H1 (cell line): ENCODE data around the gene HAPLN3. TPM values are rescaled to one million over a fixed set of nuclear protein-coding genes. Genes with fewer than 3 reads are reported as not detected.

Experiments
- CTCF ChIA-PET: fragments of 300-600 bp; sonication (Branson Sonifier 250); formaldehyde crosslinking; loops from one replicate; lab custom pipeline; 2021; ENCODE audit not compliant: partially characterized antibody; lab: Charles Lee
- POLR2A ChIA-PET: fragments of 300-600 bp; sonication (Branson Sonifier 250); formaldehyde crosslinking; loops from one replicate; lab custom pipeline; 2021; ENCODE audit warnings: inconsistent platforms; ENCODE audit not compliant: partially characterized antibody; lab: Charles Lee
- DNase-seq, 2 experiments: peaks; one replicate each; pipeline versions ENCODE4 v3.0.0 to v3.0.0-alpha.2; 2010 to 2022; ENCODE audit warnings: low spot score in 2 of 2, low read depth in 1 of 2, mixed read lengths in 1 of 2
- FAIRE-seq: peaks from 2 replicates; lab custom pipeline; 2011; peaks lifted over from hg19 to GRCh38; lab: Jason Lieb, UNC
- H2AFZ ChIP-seq: 2 replicates; pipeline ENCODE4 v1.8.1; 2012; ENCODE audit warnings: low read length, inconsistent platforms
- H2AK5ac ChIP-seq: 2 replicates; pipeline ENCODE4 v1.6.1; 2013; ENCODE audit warnings: low read depth, low read length
- H2BK120ac ChIP-seq: replicated peaks from 2 replicates; pipeline ENCODE3; 2013; ENCODE audit warnings: low read depth, low read length, inconsistent platforms
- H2BK12ac ChIP-seq: 2 replicates; pipeline ENCODE4 v1.6.1; 2013; ENCODE audit warnings: low read depth, low read length
- H2BK15ac ChIP-seq: 2 replicates; pipeline ENCODE4 v1.6.1; 2013; ENCODE audit warnings: low read length
- H2BK20ac ChIP-seq: 2 replicates; pipeline ENCODE4 v1.6.1; 2013; ENCODE audit warnings: low read length
- H2BK5ac ChIP-seq: 2 replicates; pipeline ENCODE4 v1.6.1; 2013; ENCODE audit warnings: low read depth, low read length
- H3K14ac ChIP-seq: 2 replicates; pipeline ENCODE4 v1.6.1; 2013; ENCODE audit warnings: inconsistent platforms; ENCODE audit not compliant: insufficient read length
- H3K18ac ChIP-seq: 2 replicates; pipeline ENCODE4 v1.6.1; 2013; ENCODE audit warnings: low read length; ENCODE audit errors: extremely low read depth
- H3K23ac ChIP-seq: 2 replicates; pipeline ENCODE4 v1.6.1; 2013; ENCODE audit warnings: inconsistent platforms; ENCODE audit not compliant: insufficient read length
- H3K23me2 ChIP-seq: 2 replicates; pipeline ENCODE4 v1.6.1; 2013; ENCODE audit warnings: low read depth, low read length
- H3K27ac ChIP-seq: 2 replicates; pipeline ENCODE4 v1.6.1; 2011; ENCODE audit warnings: low read depth, low read length, inconsistent platforms
- H3K27me3 ChIP-seq, 4 experiments: replicated peaks in 1 of 4; 1 replicate in 1 of 4; 2 replicates in 3 of 4; pipeline versions ENCODE4 v1.6.1 to v1.8.1; 2011 to 2013; ENCODE audit warnings: low read length in 3 of 4, mild to moderate bottlenecking in 3 of 4, inconsistent platforms in 2 of 4, mixed read lengths in 2 of 4, moderate library complexity in 1 of 4; ENCODE audit not compliant: control insufficient read depth in 3 of 4, insufficient read depth in 3 of 4; ENCODE audit errors: extremely low read depth in 1 of 4
- H3K36me3 ChIP-seq, 4 experiments: 2 replicates each; pipeline versions ENCODE4 v1.6.1 to v1.8.1; 2011 to 2013; ENCODE audit warnings: mild to moderate bottlenecking in 4 of 4, low read length in 3 of 4, moderate library complexity in 2 of 4, control low read depth in 1 of 4, inconsistent platforms in 1 of 4; ENCODE audit not compliant: insufficient read depth in 4 of 4, control insufficient read depth in 2 of 4
- H3K4ac ChIP-seq: replicated peaks from 2 replicates; pipeline ENCODE3; 2013; ENCODE audit warnings: low read length, low read depth, mixed read lengths, inconsistent platforms; ENCODE audit not compliant: insufficient read length
- H3K4me1 ChIP-seq, 4 experiments: replicated peaks in 1 of 4; 1 replicate in 1 of 4; 2 replicates in 3 of 4; pipeline versions ENCODE4 v1.6.1 to v1.8.1; 2011 to 2013; ENCODE audit warnings: low read length in 3 of 4, inconsistent platforms in 2 of 4, mixed read lengths in 1 of 4; ENCODE audit not compliant: insufficient read depth in 4 of 4, control insufficient read depth in 3 of 4
- H3K4me2 ChIP-seq, 2 experiments: 2 replicates each; pipeline versions ENCODE4 v1.6.1 to v1.8.1; 2011 to 2013; ENCODE audit warnings: low read depth in 2 of 2, low read length in 2 of 2, control low read depth in 1 of 2, inconsistent platforms in 1 of 2, mild to moderate bottlenecking in 1 of 2; ENCODE audit not compliant: insufficient read depth in 1 of 2
- H3K4me3 ChIP-seq, 4 experiments: fragments of 200-600, 300-600 bp in 1 of 4; sonication (generic), shearing (Covaris generic), sonication (Bioruptor Twin) in 1 of 4; 2 replicates each; pipeline versions ENCODE4 v1.5.1 to v1.8.1; 2011 to 2016; ENCODE audit warnings: low read length in 4 of 4, low read depth in 3 of 4, control low read depth in 2 of 4, inconsistent platforms in 2 of 4, mild to moderate bottlenecking in 2 of 4, mixed read lengths in 1 of 4, moderate library complexity in 1 of 4; ENCODE audit not compliant: insufficient read depth in 2 of 4; ENCODE audit errors: extremely low read depth in 1 of 4
- H3K56ac ChIP-seq: replicated peaks from 2 replicates; pipeline ENCODE3; 2013; ENCODE audit warnings: low read depth, mild to moderate bottlenecking, mixed read lengths, low read length, inconsistent platforms; ENCODE audit not compliant: insufficient read length
- H3K79me1 ChIP-seq: 2 replicates; pipeline ENCODE4 v1.6.1; 2013; ENCODE audit warnings: low read depth, low read length, control low read depth
- H3K79me2 ChIP-seq, 2 experiments: 2 replicates each; pipeline versions ENCODE4 v1.6.1 to v1.8.1; 2012 to 2013; ENCODE audit warnings: low read length in 2 of 2, mild to moderate bottlenecking in 2 of 2, inconsistent platforms in 1 of 2; ENCODE audit not compliant: insufficient read depth in 2 of 2, control insufficient read depth in 1 of 2
- H3K9ac ChIP-seq, 4 experiments: replicated peaks in 1 of 4; 1 replicate in 1 of 4; 2 replicates in 3 of 4; pipeline versions ENCODE4 v1.6.1 to v1.8.1; 2011 to 2013; ENCODE audit warnings: low read depth in 3 of 4, low read length in 3 of 4, control low read depth in 2 of 4, mild to moderate bottlenecking in 2 of 4, moderate library complexity in 2 of 4, inconsistent platforms in 1 of 4; ENCODE audit errors: extremely low read depth in 1 of 4
- H3K9me3 ChIP-seq, 2 experiments: 2 replicates each; pipeline versions ENCODE4 v1.6.1 to v1.8.1; 2012 to 2013; ENCODE audit warnings: mild to moderate bottlenecking in 2 of 2, moderate library complexity in 2 of 2, control low read depth in 1 of 2, inconsistent platforms in 1 of 2, low read depth in 1 of 2, low read length in 1 of 2, mixed read lengths in 1 of 2; ENCODE audit not compliant: insufficient read depth in 2 of 2
- H4K20me1 ChIP-seq, 2 experiments: replicated peaks in 1 of 2; 2 replicates each; pipeline versions ENCODE3 to v1.8.1; 2011 to 2013; ENCODE audit warnings: inconsistent platforms in 2 of 2, low read length in 2 of 2, mild to moderate bottlenecking in 1 of 2; ENCODE audit not compliant: insufficient read depth in 2 of 2, control insufficient read depth in 1 of 2
- H4K5ac ChIP-seq: 2 replicates; pipeline ENCODE4 v1.6.1; 2013; ENCODE audit warnings: low read length, low read depth, mixed read lengths, inconsistent platforms; ENCODE audit not compliant: insufficient read length
- H4K8ac ChIP-seq: 2 replicates; pipeline ENCODE4 v1.8.0; 2013; ENCODE audit warnings: mild to moderate bottlenecking, moderate library complexity, low read length, inconsistent platforms; ENCODE audit not compliant: insufficient read depth; ENCODE audit errors: extremely low read depth
- H4K91ac ChIP-seq: replicated peaks from 2 replicates; pipeline ENCODE3; 2013; ENCODE audit warnings: low read length, mixed read lengths, inconsistent platforms; ENCODE audit not compliant: insufficient read length
- BACH1 ChIP-seq: IDR thresholded peaks from 2 replicates; pipeline ENCODE4 v1.6.1; 2012; ENCODE audit warnings: low read length, improper control_type of control experiment
- CEBPB ChIP-seq: IDR thresholded peaks from 2 replicates; pipeline ENCODE4 v1.6.1; 2012; ENCODE audit warnings: low read depth, low read length
- CHD1 ChIP-seq: IDR thresholded peaks from 2 replicates; pipeline ENCODE4 v1.6.1; 2012; ENCODE audit warnings: low read depth, low read length, improper control_type of control experiment
- HDAC2 ChIP-seq, 2 experiments: fragments of 300-600 bp in 1 of 2; sonication (generic) in 1 of 2; IDR thresholded peaks; 2 replicates each; pipeline ENCODE4 v1.6.1; 2011 to 2012; ENCODE audit warnings: low read depth in 2 of 2, low read length in 2 of 2, mild to moderate bottlenecking in 2 of 2, moderate library complexity in 2 of 2, borderline replicate concordance in 1 of 2, inconsistent platforms in 1 of 2
- KDM4A ChIP-seq: IDR thresholded peaks from one replicate; pipeline ENCODE4 v1.7.1; 2012; ENCODE audit warnings: low read depth, mild to moderate bottlenecking, moderate library complexity, low read length, inconsistent platforms; ENCODE audit not compliant: severe bottlenecking
- SIN3A ChIP-seq, 2 experiments: IDR thresholded peaks in 1 of 2; conservative IDR thresholded peaks in 1 of 2; 2 replicates each; pipeline ENCODE4 v1.6.1; 2011 to 2012; ENCODE audit warnings: low read length in 2 of 2, improper control_type of control experiment in 1 of 2, low read depth in 1 of 2, mild to moderate bottlenecking in 1 of 2
- TEAD4 ChIP-seq: IDR thresholded peaks from 2 replicates; pipeline ENCODE4 v1.6.1; 2012; ENCODE audit warnings: low read depth, low read length, inconsistent platforms, mixed read lengths
- WGBS, 2 experiments: shearing (Covaris generic) in 1 of 2; methylation state at CpG; one replicate each; pipeline versions ENCODE4 v1.1.6 to v1.1.7; 2013 to 2015; ENCODE audit warnings: low lambda C conversion rate in 2 of 2, mixed read lengths in 2 of 2, inconsistent platforms in 1 of 2, low coverage in 1 of 2, missing lambda C conversion rate in 1 of 2; ENCODE audit not compliant: insufficient replicate concordance in 2 of 2, insufficient coverage in 1 of 2, insufficient read length in 1 of 2; ENCODE audit errors: extremely low coverage in 1 of 2, missing lambda C conversion rate in 1 of 2; 5-methylcytosine and 5-hydroxymethylcytosine counted together
- polyA plus RNA-seq, 7 experiments: library from polyadenylated mRNA; depleted of rRNA in 3 of 7; stranded (reverse) in 5 of 7; unstranded in 2 of 7; fragments of >200 nt in 5 of 7; fragments of 200-250 nt in 2 of 7; gene quantifications; 1 replicate in 5 of 7; 2 replicates in 1 of 7; 4 replicates in 1 of 7; pipeline versions ENCODE4 v1.2.1 to v1.2.3, GENCODE V29; 2011 to 2013; ENCODE audit warnings: missing spikeins in 2 of 7, mixed read lengths in 2 of 7
- total RNA-seq: library from RNA; stranded (reverse); fragmentation: NEBNext Ultra II Directional; extraction: Animal tissue kit (Norgen Biotek cat#: 25700); gene quantifications from 2 replicates; pipeline ENCODE4 v1.2.1, GENCODE V29; 2021

HAPLN3 gene
- total and polyA plus RNA-seq, 2 of the 8 experiments (the other 6 are each of a cell fraction or from before 2014, with no cell fraction given): 76.2 to 79.7 TPM

- no peak for DNase-seq
- CTCF ChIA-PET: interaction anchor here (0.7 to 2.8 kb wide), 9 partner anchors 27 to 261 kb away, joined by 3 to 13 read pairs (median 3); no protein-coding TSS in a partner anchor
- Histone ChIP-seq H2BK15ac (no peak overlapping the region), H2BK20ac (no peak overlapping the region), H3K27me3 (no peaks in the 10 kb centered on the region), H2BK5ac (no peak overlapping the region; the same call in 1 of the 2 replicates), H3K36me3 (peaks cover 43 to 68% (median 56%) of the 10 kb centered on the region in 4 experiments), H3K9me3 (no peaks in the 10 kb centered on the region), H3K18ac (no peak overlapping the region; the same call in 1 of the 2 replicates), H3K4me1 (peaks cover 2 to 34% (median 26%) of the 10 kb centered on the region in 4 experiments), H3K23ac (no peak overlapping the region), H3K4me2 (peak overlapping the region; percentile 70 to 89), H2BK12ac (no peak overlapping the region), H2AK5ac (no peak overlapping the region), H3K14ac (no peak overlapping the region), H4K5ac (no peak overlapping the region), H3K4ac (no peak overlapping the region), H4K20me1 (peaks cover 40 to 52% of the 10 kb centered on the region in 2 experiments), H2BK120ac (no peak overlapping the region), H3K23me2 (peaks cover 9% of the 10 kb centered on the region; the same call in 1 of the 2 replicates), H3K56ac (no peak overlapping the region), H3K79me1 (peaks cover 27% of the 10 kb centered on the region), H4K91ac (no peak overlapping the region), H3K9ac (no peak overlapping the region), H3K4me3 (peak overlapping the region in 2 of 4 experiments; percentile 74 to 89; a peak in 6 of 8 replicates), H4K8ac (no peak overlapping the region; the same call in 1 of the 2 replicates), H3K27ac (peak overlapping the region; percentile 17; the same call in 1 of the 2 replicates), H3K79me2 (peaks cover 11 to 70% of the 10 kb centered on the region in 2 experiments), H2AFZ (no peak overlapping the region)
- no peak for FAIRE-seq
- POLR2A ChIA-PET: interaction anchor here (0.6 to 27.2 kb wide), 6 partner anchors 13 to 89 kb away, joined by 3 to 607 read pairs (median 16); partner anchors contain the start of gene HAPLN3
- TF ChIP-seq KDM4A (no peak), CEBPB (no peak), SIN3A (conservative IDR thresholded peaks at IDR 0.05 in 1 of 2, IDR thresholded peaks at IDR 0.05 in 1 of 2; ENCODE audit: low read depth in 1 of 2, low read length in 2 of 2) (no peak), HDAC2 (IDR thresholded peaks at IDR 0.05; ENCODE audit: borderline replicate concordance in 1 of 2, low read depth in 2 of 2, low read length in 2 of 2) (no peak), CHD1 (no peak), TEAD4 (no peak), BACH1 (no peak)
- WGBS, 2 experiments: 95% methylated on average over 11 of the region's 12 CpGs; no CpG with 5 or more reads in 1 of the 2 experiments
These were observed 14.8 kb upstream of the HAPLN3 start for GRCh38 chr15:88909956-88910831.
